GM19468 (cell line): ENCODE data around the gene TSHZ2.
A peak's percentile ranks its signal among the peaks of the same experiment; 100 is the strongest.

Source experiments
- ATAC-seq: cut with Tn5 transposase; IDR thresholded peaks from one replicate; pipeline ENCODE4 v1.9.1; 2021; ENCODE audit warnings: mild to moderate bottlenecking, moderate library complexity, moderate number of reproducible peaks; ENCODE audit not compliant: unreplicated experiment; ENCODE audit errors: extremely low read depth

Gene TSHZ2

DNA sequence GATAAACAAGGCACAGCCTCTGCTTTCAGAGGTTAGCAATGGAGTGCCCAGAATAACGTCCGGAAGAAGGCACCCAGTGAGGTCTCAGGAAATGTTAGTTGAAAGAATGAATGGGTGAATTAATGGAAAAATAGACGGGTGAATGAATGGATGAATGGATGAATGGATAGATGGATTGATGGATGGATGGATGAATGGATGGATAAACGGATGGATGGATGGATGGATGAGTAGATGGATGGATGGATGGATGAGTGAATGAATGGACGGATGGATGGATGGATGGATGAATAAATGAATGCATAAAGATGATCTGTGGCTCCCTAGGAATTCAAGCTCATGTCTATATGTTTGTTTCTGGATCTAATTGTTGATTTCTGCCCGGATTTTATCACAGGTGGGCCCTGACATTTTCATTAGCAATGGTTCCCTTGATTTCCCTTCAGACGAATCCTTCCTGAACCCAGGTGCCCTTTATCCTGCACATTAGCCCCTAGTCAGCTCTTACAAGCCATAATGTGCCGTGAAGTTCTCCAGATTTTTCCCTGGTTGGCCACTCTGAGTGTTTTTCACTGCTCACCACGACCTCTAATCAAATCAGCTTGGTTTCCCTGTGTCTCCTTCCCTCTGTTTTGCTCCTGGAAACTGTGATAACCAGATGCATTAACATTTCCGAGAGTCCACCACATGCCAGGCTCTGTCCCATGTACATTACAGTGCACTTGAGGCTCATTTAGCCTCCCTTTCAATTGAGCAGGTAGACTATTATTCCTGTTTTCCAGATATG lies 22.2 kb downstream of the TSHZ2 start:
- ATAC-seq, result no peak

DNA sequence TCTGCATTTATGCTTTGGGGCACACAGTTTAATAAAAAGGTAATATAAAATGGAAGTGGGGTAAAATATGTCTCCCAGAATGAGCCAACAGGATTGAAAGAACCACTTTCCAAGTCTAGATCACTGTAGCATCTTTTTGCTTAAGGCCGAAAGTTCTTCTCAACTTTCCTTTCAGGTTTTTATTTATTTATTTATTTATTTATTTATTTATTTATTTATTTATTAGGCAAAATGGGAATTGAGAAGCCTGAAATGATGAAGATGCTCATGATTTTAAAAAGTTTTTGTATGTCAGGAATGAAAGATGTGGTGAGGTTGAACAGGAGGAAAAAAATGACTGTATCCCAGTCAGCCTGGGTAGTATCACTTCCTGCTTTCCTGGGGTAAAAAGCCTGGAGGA lies 24.0 kb downstream of the TSHZ2 start:
- ATAC-seq, result no peak

DNA sequence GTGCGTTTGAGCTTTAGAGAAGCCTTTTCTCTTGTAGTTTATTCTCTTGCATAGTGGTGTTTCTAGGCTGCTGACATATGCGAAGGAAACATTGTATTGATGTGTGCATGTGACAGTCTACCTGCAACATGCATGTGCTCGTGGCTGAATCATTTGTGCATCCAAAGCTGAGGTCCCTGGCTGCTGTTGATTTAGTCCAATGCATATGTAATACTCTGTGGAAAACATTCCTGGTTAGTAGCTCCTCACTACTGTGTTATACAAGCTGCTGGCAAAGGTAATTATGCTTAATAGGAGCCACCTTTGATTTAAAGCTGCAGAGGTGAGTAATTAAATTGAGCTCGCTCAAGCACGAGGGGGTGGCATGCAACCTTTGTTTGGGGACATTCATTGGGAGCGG lies 24.5 kb downstream of the TSHZ2 start:
- ATAC-seq, result no peak

DNA sequence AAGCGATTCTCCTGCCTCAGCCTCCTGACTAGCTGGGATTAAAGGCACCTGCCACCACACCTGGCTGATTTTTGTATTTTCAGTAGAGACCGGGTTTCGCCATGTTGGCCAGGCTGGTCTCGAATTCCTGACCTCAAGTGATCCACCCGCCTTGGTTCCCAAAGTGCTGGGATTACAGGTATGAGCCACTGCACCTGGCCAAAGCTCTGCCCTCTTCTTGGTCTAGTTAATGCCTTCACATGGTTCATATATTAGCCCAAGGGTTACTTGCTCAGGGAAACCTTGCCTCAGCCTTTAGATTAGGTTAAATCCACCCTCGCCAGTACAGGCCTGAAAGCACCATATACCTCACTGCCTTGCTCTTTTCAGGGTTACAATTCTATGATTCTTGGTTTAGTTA lies 26.1 kb downstream of the TSHZ2 start:
- ATAC-seq, result no peak

DNA sequence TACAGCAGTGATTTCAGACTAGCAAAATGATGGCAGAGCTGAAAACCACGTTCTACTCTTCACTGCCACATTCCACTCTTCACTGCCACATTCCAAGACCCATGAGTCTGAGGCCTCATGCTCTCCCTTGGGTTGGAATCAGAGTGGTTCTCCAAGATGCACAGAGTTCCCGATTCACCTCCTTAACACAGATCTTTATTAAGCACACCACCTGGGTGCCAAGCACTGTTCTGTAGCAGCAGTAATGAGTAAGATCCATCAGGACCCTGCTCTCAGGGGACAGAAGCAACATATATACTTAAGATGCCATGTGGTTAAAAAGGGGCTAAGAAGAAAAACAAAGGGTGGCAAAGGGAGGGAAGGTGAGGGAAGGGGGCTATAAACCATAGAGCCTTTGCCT lies 26.9 kb downstream of the TSHZ2 start:
- ATAC-seq, result no peak

DNA sequence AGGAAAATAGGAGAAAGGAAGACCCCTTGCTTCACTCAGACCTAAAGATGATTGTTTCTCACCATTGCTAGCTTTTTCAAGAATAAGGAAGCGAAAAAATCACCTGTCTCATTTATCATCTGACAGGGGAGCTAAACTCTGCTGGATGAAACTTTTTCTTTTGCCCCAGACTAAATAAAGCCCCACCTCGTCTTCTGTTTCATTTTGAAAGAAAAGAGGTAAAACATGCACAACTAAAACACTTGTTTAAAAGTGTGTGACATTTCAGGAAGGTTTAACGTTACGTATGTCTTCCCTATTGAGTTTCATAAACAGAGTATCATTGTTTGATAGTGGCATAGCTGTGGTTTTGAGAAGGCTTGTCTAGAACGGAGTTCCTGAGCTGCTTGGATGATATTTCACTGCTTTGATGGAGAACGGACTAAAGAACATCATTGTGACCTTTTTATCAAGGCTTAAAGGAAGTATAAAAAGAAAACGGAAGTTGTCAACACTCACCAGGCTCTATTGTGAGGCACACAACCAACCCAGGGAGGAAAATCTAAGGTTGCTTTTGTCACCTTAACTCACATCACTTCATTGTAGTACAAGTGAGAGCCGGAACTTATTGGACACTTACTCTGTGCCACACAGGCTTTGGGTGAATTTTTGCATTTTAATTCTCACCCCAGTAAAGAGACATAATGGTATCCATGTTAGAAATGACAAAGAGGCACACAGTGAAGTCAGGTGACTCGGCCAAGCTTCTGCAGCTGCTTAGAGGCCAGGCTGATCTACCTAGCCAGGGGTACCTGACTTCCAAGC lies 29.5 kb downstream of the TSHZ2 start:
- peak; percentile 24 for ATAC-seq

DNA sequence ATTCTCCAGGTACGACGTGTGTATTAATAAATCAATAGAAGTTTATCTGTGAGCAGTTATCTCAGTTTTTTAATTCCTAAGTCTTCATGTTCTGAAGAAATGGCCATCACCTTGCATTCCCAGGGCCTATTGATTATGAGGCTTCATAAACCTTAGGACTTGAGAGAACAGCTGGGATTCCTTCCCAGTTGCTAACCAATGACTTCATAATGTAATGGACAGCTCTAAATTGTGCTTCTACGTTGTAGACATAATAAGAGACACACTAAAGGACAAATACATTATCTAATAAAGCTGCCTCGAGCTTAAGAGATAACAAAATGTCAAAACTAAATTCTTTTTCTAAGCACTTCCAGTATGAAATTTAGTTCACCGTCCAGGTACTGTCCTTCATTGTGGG lies 30.6 kb downstream of the TSHZ2 start:
- no peak for ATAC-seq

DNA sequence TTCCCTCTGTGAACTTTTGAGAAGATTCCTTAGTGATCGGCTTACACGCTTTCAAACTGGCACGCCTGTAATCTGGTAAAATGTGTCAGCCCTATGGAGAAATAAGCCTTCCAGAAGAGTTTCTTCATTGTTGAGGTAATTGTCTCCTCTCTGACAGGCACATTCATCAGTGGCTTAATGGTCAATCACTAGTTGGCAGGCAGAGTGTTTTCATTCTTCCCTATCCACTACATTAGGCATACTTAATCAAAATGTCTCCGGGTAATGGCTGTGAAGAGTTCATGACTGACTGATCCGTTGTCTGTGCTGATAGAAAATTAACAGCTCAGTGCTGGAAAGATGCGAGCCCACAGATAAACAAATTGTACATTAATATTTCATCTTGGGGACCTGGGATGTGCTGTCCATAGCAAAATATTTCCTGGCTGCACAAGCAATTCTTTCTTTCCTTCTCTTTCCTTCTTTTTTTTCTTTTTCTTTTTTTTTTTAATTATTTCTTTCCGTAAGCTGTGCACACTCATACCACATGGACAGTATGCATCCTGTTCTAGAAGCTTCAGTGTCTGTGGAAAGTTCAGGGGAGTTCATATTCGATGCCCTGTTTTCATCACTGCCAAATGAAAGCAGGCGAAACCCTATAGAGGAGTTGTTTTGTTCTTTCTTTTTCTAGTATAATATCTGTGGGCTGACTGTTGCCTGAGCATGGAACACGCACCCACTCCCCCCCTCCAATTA lies 31.4 kb downstream of the TSHZ2 start:
- no peak for ATAC-seq

DNA sequence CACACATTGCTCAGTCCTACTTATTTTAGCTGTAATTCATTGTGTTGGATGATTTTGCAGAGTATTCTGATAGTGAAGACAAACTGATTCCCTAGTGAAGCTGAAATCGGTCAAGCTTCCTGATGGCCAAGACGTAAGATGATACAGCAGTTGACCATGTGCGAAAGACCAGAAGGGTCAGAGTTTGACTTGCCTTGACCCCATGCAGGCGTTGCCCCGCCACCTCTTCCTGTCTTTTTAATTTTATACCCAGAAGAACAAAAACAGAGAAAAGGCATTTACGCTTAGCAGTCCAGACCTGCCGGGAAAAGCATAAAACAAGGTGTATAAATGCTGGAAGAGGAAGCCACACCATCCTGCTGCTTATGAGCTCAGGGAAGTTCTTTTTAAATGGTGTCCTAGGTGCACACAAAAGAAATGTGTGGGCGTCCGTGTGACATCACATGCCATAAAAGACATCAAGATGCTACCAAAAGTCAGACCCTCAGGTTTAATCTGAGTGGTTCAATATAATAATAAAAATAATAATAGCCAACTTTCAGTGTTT lies 32.2 kb downstream of the TSHZ2 start:
- ATAC-seq, result no peak

DNA sequence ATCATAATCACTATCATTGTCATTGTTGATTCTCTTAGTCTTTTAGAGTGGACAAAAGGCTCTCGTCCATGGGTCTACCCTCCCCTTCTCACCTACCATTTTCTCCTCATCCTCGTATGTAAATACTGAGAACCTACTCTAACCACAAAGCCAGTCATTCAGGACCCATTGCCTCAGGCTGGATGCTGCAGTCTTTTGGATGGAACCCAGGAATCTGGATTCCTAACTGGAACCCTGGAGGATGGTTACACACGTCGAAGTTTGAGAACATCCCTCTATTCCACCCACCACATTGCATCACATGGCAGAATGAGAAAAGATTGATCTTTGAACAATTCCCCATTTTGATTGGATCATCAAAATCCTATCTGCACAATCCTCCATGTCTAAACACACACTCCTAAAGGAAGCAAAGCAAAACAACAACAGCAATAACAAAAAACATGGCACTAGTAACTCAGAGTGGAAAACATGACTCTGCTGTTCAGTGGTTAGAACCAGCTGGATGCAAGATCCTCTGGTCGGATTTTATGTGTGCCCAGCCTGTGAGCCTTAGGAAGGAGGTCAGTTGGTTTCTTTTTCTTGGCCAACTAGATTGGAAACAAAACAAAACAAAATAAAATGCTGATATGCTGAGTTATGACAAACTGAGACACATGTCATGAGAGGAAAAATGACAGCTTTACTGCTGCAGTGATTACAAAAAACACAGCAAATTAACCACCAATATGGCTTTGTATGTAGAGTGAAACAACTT lies 38.0 kb downstream of the TSHZ2 start:
- no peak for ATAC-seq

DNA sequence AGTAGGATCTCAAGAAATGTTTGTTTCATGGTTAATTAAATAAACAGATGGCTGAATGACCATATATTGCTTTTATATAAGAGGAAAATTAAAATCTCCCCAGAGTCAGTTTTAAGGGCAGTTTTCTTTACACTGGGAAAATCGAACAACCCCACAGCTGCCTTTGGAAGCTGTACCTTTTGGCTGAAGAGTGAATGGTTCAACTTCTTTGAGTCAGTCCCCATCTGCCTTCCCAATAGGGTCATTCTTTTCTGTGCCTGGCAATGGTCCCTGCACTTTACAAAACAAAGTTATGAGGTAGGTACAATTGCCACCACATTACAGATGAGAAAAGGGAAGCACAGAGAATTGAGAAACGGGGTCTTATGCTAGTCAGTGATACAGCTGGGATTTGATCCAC lies 39.5 kb downstream of the TSHZ2 start:
- ATAC-seq, result no peak

DNA sequence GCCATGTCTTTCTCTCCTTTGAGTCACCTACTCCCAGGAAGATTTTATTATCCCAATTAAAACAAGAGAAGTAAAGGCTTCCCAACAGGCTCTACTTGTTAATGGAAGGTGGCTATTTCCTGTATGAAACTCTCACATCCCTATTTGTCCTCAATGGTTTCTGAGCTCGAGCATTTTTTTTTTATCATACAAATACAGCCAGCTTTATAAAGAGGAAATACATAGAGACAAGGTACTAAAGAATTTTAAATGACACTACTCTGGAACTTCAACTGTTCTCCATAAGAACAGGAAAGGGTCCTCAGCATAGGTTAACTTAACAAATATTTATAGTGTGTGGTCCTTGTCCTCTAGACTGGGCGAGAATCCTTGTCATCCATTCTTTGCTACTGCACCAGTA lies 41.0 kb downstream of the TSHZ2 start:
- ATAC-seq, result no peak

DNA sequence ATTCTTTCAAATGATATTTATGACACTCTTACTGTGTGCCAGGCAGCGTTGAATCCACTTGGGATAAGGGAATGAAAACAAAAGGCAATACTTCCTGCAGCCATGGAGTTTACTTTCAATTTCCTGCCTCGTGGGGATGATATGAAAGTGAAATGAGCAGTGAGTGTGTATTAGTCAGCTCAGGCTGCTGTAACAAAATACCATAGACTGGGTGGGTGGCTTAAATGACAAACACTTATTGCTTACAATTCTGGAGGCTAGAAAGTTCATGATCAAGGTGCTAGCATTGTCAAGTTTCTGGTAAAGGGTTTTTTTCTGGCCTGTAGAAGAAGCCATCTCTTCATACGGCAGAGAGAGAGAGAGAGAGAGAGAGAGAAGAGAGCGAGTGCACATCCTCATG lies 41.7 kb downstream of the TSHZ2 start:
- no peak for ATAC-seq

DNA sequence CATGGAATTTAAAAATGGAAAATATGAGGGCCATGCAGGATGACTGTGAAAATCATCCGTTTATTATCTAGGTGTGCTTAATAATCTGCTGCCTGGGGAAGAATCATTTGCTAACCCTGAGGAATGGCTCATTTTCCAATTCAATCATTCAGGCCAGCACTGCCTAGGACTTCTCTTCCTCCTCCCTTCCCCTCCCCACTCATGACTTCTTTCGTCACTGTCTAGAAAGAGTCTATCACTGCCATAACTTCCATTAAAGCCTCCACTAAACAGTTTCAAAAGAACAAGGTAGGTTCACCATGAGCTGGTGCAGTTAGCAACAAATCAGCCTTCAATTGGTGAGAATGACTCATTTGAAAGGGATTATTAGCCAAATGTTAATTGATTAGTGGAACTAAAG lies 43.9 kb downstream of the TSHZ2 start:
- ATAC-seq, result no peak

DNA sequence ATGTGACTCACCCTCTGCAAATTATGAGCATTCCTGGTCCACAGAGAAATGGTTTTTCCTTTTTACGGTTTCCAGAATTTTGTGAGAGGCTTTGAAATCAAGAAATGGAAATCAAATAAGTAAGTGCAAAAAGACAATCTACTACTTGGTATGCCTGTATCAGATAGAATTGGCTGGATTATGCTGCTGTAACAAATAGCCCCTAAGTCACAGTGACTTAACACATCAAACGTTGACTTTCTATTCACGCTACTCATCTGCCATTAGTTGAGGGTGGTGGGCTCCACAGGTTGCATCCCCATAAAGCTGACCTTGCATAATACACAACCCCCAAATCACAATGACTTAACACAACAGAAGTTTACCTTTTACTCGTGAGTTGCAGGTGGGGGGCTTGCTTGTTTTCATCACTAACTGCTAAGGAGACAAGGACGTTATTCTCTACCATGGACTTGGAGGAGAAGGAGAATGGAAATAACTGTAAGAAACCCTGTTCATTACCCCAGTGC lies 44.4 kb downstream of the TSHZ2 start:
- no peak for ATAC-seq

DNA sequence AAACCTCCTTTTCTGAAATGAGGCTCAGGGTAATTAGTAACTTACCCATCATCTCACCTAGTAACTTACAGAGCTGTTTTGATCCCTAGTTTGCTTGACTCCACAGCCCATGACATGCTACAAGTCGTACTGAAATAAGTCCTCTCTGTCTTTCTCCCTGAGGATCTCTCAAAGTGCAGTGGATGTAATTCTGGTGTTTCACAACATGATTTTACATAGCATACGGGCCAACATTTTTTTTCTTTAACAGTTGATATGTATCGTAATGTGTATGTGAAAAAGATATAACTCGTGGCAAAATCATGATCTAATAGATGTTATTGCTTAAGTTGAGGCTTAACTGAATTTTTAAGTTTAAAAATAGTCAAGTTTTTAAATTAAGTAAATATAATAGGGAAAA lies 45.0 kb downstream of the TSHZ2 start:
- ATAC-seq, result no peak

DNA sequence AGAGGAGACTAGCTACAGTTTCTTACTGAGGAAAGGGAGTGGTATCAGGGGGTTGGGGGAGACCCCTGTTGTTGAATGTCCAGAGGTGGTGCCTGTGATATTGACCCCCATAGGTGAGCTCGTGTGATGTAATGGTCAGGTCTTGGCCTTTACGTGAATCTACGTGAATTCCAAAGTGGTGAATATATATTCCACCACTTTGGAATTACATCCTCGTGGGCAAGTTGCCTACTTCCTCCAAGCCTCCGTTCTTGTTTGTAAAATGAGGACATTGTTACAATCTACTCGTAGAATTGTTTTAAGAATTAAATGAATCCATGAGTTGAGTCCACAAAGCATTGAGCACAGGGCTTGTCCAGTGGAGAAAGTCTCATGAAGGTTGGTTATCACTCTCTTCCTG lies 47.3 kb downstream of the TSHZ2 start:
- ATAC-seq, result no peak

DNA sequence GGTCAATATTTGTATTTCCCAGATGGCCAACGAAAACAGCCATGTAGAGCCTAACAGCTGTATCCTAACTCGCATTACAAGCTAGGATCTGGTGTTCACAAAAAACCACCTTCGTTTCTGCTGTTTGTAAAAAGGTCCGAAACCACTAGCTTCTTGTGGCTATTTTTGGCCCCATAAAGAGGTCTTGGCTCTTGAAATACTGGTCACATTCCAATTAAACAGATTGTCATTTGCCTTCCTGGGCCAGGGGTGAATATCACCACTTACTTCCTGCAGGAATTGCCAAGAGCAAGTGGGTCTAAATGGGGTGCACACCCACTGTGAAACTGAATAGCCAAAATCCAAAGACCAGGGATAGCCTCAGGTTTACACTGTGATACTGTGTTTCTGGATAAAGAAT lies 48.2 kb downstream of the TSHZ2 start:
- no peak for ATAC-seq

DNA sequence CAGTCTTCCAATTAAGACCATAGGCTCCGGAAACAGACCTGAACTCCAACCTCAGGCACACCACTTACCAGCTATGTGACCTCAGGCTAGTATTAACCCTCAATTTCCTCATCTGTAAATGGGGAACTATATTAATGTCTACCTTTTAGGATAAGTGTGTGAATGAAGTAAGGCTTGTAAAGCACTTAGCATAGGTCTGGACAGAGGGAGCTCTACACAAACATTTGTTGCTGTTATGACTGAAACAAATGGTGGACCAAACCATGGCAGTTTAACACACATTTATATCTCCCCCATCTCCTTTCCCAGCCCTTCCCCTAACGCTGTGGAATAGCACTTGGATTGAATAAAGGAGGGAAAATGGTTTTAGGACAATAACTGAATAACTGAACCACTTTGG lies 48.7 kb downstream of the TSHZ2 start:
- ATAC-seq, result no peak

DNA sequence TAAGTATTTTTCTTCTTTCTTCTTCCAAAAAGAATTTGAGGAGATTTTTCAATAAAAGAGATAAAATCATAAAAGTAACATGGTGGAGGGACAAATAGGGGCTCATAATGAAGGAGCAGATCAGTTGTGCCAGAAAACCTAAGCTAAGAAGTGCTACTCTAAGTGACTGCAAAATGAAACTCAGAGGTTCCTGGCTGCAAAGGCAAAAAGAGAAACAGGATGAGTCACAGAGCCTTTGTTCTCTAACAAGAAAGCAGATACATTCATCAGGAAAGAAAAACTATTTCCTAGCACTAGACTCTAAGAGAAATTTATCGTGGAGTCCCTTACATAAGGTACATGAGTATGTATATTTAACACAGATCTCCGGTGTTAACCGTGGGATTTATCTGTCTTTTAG lies 49.8 kb downstream of the TSHZ2 start:
- no peak for ATAC-seq
